HepG2 (cell line): ENCODE measurements around the gene FXYD4. TPM values are rescaled to one million over a fixed set of nuclear protein-coding genes. Genes with fewer than 3 reads are reported as not detected.
A peak's percentile ranks its signal among the peaks of the same experiment; 100 is the strongest.

Source experiments
- GLI4 ChIP-seq: sonication (generic); formaldehyde crosslinking; IDR thresholded peaks from 2 replicates; pipeline ENCODE4 v1.5.1; 2020; ENCODE audit warnings: missing genetic modification reagents, mild to moderate bottlenecking, moderate library complexity, borderline replicate concordance
- MIER2 ChIP-seq: IDR thresholded peaks from 2 replicates; pipeline ENCODE4 v1.6.1; 2016; ENCODE audit warnings: missing biosample characterization, missing genetic modification reagents
- NFE2L2 ChIP-seq: fragments of 150-350 bp; IDR thresholded peaks from 2 replicates; pipeline ENCODE4 v1.6.1; 2014; ENCODE audit warnings: low read length
- NR1H2 ChIP-seq: sonication (generic); formaldehyde crosslinking; IDR thresholded peaks from 2 replicates; pipeline ENCODE4 v1.8.1; 2022; ENCODE audit warnings: low read depth, missing genetic modification reagents, borderline replicate concordance
- ZNF232 ChIP-seq: sonication (generic); formaldehyde crosslinking; IDR thresholded peaks from 2 replicates; pipeline ENCODE4 v1.4.0; 2020; ENCODE audit warnings: missing genetic modification reagents, borderline replicate concordance
- ZNF251 ChIP-seq: sonication (generic); formaldehyde crosslinking; IDR thresholded peaks from 2 replicates; pipeline ENCODE4 v1.9.0; 2021; ENCODE audit warnings: mild to moderate bottlenecking, missing genetic modification reagents
- ZNF850 ChIP-seq: sonication (generic); formaldehyde crosslinking; conservative IDR thresholded peaks from 2 replicates; pipeline ENCODE4 v1.9.0; 2021; ENCODE audit warnings: mild to moderate bottlenecking, missing genetic modification reagents
- polyA plus RNA-seq, 8 experiments: library from polyadenylated mRNA; depleted of rRNA in 3 of 8; stranded (reverse) in 7 of 8; unstranded in 1 of 8; fragments of >200 nt; fragmentation: Illumina TruSeq in 4 of 8; extraction: Trizol in 4 of 8; gene quantifications; 2 replicates each; pipeline versions ENCODE4 v1.2.1 to v1.2.3, GENCODE V29; 2011 to 2016; ENCODE audit warnings: low read depth in 4 of 8, missing spikeins in 1 of 8, mixed read lengths in 1 of 8; ENCODE audit not compliant: insufficient read depth in 1 of 8
- total RNA-seq, 5 experiments: library from RNA; depleted of rRNA; stranded (reverse); fragments of >200 nt; fragmentation: Illumina TruSeq; extraction: Trizol; gene quantifications; 2 replicates each; pipeline ENCODE4 v1.2.3, GENCODE V29; 2016; ENCODE audit warnings: low read depth in 1 of 5
- TF ChIP-seq, protein P1 (sequence below): sonication (generic); formaldehyde crosslinking; IDR thresholded peaks from 2 replicates; pipeline ENCODE4 v1.5.1; 2020; ENCODE audit warnings: mild to moderate bottlenecking, missing genetic modification reagents, borderline replicate concordance
- TF ChIP-seq, protein P2 (sequence below): sonication (generic); formaldehyde crosslinking; IDR thresholded peaks from 2 replicates; pipeline ENCODE4 v1.5.1; 2020; ENCODE audit warnings: missing genetic modification reagents, mild to moderate bottlenecking, borderline replicate concordance
- TF ChIP-seq, protein P3 (sequence below): sonication (generic); formaldehyde crosslinking; IDR thresholded peaks from 2 replicates; pipeline ENCODE4 v1.9.0; 2021; ENCODE audit warnings: missing genetic modification reagents, borderline replicate concordance
- TF ChIP-seq, protein P4 (sequence below): sonication (generic); formaldehyde crosslinking; IDR thresholded peaks from 2 replicates; pipeline ENCODE4 v1.5.0; 2020; ENCODE audit warnings: mild to moderate bottlenecking, missing genetic modification reagents, borderline replicate concordance
- TF ChIP-seq, protein P5 (sequence below): sonication (generic); formaldehyde crosslinking; IDR thresholded peaks from 2 replicates; pipeline ENCODE4 v1.8.1; 2023; ENCODE audit warnings: mild to moderate bottlenecking, missing genetic modification reagents

Gene FXYD4
- total and polyA plus RNA-seq, 2 of the 13 experiments (the other 11 are each of a cell fraction or from before 2014, with no cell fraction given), result not detected

DNA sequence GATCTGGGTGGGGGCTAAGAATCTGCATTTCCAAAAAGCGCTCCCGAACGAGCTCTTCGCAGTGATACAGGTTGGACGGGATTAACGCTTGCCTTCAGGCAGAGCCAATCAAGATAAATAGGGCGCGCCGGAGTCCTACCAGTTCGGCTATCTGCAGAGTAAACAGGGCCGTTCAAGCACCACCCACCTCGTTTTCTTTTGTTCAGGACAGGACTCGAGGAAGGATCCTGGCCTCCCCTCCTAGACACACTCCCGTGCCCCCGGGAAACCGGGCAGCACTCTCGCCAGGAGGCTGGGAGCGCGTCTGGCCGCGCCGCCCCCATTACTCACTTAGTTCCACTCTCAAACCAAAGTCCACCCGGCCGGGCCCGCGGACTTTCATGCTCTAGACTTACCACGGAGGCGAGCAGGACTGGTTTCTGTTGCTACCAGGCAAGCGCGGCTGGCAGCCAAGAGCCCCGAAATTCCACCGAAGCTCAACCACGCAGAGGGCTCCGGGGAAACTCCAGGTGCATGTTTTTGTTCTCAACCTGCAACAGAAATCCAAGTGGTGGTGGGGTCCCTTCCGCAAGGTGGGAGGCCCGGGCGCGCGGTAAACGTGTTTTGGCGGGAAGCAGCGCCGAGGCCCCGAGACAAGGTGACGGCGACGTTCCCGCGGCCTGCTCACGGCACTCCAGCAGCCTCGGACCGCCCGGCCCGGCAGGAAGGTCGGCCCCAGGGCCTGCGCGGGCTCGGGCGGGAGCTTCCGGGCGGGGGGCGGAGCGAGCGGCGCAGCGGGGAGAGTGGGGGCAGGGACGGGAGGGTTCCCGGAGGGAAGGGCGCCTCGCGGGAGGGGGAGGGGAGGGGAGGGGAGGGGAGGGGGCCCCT, 24.9 kb downstream of the FXYD4 start (continued):
- TF ChIP-seq, protein P1, sequence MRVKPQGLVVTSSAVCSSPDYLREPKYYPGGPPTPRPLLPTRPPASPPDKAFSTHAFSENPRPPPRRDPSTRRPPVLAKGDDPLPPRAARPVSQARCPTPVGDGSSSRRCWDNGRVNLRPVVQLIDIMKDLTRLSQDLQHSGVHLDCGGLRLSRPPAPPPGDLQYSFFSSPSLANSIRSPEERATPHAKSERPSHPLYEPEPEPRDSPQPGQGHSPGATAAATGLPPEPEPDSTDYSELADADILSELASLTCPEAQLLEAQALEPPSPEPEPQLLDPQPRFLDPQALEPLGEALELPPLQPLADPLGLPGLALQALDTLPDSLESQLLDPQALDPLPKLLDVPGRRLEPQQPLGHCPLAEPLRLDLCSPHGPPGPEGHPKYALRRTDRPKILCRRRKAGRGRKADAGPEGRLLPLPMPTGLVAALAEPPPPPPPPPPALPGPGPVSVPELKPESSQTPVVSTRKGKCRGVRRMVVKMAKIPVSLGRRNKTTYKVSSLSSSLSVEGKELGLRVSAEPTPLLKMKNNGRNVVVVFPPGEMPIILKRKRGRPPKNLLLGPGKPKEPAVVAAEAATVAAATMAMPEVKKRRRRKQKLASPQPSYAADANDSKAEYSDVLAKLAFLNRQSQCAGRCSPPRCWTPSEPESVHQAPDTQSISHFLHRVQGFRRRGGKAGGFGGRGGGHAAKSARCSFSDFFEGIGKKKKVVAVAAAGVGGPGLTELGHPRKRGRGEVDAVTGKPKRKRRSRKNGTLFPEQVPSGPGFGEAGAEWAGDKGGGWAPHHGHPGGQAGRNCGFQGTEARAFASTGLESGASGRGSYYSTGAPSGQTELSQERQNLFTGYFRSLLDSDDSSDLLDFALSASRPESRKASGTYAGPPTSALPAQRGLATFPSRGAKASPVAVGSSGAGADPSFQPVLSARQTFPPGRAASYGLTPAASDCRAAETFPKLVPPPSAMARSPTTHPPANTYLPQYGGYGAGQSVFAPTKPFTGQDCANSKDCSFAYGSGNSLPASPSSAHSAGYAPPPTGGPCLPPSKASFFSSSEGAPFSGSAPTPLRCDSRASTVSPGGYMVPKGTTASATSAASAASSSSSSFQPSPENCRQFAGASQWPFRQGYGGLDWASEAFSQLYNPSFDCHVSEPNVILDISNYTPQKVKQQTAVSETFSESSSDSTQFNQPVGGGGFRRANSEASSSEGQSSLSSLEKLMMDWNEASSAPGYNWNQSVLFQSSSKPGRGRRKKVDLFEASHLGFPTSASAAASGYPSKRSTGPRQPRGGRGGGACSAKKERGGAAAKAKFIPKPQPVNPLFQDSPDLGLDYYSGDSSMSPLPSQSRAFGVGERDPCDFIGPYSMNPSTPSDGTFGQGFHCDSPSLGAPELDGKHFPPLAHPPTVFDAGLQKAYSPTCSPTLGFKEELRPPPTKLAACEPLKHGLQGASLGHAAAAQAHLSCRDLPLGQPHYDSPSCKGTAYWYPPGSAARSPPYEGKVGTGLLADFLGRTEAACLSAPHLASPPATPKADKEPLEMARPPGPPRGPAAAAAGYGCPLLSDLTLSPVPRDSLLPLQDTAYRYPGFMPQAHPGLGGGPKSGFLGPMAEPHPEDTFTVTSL (CRISPR knock-in tag), result no peak
- TF ChIP-seq, protein P2, sequence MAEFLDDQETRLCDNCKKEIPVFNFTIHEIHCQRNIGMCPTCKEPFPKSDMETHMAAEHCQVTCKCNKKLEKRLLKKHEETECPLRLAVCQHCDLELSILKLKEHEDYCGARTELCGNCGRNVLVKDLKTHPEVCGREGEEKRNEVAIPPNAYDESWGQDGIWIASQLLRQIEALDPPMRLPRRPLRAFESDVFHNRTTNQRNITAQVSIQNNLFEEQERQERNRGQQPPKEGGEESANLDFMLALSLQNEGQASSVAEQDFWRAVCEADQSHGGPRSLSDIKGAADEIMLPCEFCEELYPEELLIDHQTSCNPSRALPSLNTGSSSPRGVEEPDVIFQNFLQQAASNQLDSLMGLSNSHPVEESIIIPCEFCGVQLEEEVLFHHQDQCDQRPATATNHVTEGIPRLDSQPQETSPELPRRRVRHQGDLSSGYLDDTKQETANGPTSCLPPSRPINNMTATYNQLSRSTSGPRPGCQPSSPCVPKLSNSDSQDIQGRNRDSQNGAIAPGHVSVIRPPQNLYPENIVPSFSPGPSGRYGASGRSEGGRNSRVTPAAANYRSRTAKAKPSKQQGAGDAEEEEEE, result no peak
- TF ChIP-seq, protein P3, sequence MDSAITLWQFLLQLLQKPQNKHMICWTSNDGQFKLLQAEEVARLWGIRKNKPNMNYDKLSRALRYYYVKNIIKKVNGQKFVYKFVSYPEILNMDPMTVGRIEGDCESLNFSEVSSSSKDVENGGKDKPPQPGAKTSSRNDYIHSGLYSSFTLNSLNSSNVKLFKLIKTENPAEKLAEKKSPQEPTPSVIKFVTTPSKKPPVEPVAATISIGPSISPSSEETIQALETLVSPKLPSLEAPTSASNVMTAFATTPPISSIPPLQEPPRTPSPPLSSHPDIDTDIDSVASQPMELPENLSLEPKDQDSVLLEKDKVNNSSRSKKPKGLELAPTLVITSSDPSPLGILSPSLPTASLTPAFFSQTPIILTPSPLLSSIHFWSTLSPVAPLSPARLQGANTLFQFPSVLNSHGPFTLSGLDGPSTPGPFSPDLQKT (CRISPR knock-in tag), result no peak
- TF ChIP-seq MIER2 (CRISPR knock-in tag) (no peak), ZNF850 (CRISPR knock-in tag) (no peak), ZNF251 (CRISPR knock-in tag) (no peak), NFE2L2 (no peak), NR1H2 (CRISPR knock-in tag) (peak; percentile 59; the same call in 1 of the 2 replicates), ZNF232 (CRISPR knock-in tag) (peak; percentile 78; the same call in 1 of the 2 replicates), GLI4 (peak; percentile 81; the same call in 1 of the 2 replicates)
- TF ChIP-seq, protein P4, sequence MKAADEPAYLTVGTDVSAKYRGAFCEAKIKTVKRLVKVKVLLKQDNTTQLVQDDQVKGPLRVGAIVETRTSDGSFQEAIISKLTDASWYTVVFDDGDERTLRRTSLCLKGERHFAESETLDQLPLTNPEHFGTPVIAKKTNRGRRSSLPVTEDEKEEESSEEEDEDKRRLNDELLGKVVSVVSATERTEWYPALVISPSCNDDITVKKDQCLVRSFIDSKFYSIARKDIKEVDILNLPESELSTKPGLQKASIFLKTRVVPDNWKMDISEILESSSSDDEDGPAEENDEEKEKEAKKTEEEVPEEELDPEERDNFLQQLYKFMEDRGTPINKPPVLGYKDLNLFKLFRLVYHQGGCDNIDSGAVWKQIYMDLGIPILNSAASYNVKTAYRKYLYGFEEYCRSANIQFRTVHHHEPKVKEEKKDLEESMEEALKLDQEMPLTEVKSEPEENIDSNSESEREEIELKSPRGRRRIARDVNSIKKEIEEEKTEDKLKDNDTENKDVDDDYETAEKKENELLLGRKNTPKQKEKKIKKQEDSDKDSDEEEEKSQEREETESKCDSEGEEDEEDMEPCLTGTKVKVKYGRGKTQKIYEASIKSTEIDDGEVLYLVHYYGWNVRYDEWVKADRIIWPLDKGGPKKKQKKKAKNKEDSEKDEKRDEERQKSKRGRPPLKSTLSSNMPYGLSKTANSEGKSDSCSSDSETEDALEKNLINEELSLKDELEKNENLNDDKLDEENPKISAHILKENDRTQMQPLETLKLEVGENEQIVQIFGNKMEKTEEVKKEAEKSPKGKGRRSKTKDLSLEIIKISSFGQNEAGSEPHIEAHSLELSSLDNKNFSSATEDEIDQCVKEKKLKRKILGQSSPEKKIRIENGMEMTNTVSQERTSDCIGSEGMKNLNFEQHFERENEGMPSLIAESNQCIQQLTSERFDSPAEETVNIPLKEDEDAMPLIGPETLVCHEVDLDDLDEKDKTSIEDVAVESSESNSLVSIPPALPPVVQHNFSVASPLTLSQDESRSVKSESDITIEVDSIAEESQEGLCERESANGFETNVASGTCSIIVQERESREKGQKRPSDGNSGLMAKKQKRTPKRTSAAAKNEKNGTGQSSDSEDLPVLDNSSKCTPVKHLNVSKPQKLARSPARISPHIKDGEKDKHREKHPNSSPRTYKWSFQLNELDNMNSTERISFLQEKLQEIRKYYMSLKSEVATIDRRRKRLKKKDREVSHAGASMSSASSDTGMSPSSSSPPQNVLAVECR, result peak; percentile 68
- TF ChIP-seq, protein P5, sequence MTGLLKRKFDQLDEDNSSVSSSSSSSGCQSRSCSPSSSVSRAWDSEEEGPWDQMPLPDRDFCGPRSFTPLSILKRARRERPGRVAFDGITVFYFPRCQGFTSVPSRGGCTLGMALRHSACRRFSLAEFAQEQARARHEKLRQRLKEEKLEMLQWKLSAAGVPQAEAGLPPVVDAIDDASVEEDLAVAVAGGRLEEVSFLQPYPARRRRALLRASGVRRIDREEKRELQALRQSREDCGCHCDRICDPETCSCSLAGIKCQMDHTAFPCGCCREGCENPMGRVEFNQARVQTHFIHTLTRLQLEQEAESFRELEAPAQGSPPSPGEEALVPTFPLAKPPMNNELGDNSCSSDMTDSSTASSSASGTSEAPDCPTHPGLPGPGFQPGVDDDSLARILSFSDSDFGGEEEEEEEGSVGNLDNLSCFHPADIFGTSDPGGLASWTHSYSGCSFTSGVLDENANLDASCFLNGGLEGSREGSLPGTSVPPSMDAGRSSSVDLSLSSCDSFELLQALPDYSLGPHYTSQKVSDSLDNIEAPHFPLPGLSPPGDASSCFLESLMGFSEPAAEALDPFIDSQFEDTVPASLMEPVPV, result peak; percentile 14; the same call in 1 of the 2 replicates
